ENCODE data around the gene VAC14. TPM values are rescaled to one million over a fixed set of nuclear protein-coding genes. Genes with fewer than 3 reads are reported as not detected.

Gene VAC14
- total RNA-seq, 1 experiment from 2014 or later, result 65.5 TPM

- TF ChIP-seq EZH2 (IDR thresholded peaks at IDR 0.05; ENCODE audit: low read length, unreplicated experiment) (no peak), EZH2phosphoT487 (IDR thresholded peaks at IDR 0.05; ENCODE audit: borderline replicate concordance, low read length) (no peak)
- TF ChIP-seq, protein P1, sequence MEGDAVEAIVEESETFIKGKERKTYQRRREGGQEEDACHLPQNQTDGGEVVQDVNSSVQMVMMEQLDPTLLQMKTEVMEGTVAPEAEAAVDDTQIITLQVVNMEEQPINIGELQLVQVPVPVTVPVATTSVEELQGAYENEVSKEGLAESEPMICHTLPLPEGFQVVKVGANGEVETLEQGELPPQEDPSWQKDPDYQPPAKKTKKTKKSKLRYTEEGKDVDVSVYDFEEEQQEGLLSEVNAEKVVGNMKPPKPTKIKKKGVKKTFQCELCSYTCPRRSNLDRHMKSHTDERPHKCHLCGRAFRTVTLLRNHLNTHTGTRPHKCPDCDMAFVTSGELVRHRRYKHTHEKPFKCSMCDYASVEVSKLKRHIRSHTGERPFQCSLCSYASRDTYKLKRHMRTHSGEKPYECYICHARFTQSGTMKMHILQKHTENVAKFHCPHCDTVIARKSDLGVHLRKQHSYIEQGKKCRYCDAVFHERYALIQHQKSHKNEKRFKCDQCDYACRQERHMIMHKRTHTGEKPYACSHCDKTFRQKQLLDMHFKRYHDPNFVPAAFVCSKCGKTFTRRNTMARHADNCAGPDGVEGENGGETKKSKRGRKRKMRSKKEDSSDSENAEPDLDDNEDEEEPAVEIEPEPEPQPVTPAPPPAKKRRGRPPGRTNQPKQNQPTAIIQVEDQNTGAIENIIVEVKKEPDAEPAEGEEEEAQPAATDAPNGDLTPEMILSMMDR (conservative IDR thresholded peaks at IDR 0.05; ENCODE audit: low read depth, low read length), result no peak
- BruUV-seq (replicated peaks), result no TSS peak
- POLR2A ChIA-PET (ENCODE audit: unreplicated experiment), result no interaction called here
These were observed 72.8 kb downstream of the VAC14 start for GRCh38 chr16:70728150-70728549.

GRCh38 chr16:70726892-70727361, 74.0 kb downstream of the VAC14 start:
- no peak for ATAC-seq
- BruUV-seq (replicated peaks), result no TSS peak
- intact Hi-C loops (cut with micrococcal nuclease), result no loop called here
- Histone ChIP-seq H3K9me3 (ENCODE audit: low read length) (no peaks in the 10 kb centered on the region), H3K27me3 (ENCODE audit: low read length) (no peaks in the 10 kb centered on the region), H3K36me3 (ENCODE audit: low read depth, low read length) (no peaks in the 10 kb centered on the region), H3K4me3 (ENCODE audit: low read length) (no peak overlapping the region), H3F3A (ENCODE audit: low read length, unreplicated experiment) (no peaks in the 10 kb centered on the region), H4K20me1 (ENCODE audit: low read length) (no peaks in the 10 kb centered on the region), H3K9me2 (replicated peaks; ENCODE audit: low read length) (no peaks in the 10 kb centered on the region), H2AFZ (ENCODE audit: low read length) (no peak overlapping the region), H3K4me2 (ENCODE audit: low read length) (no peak overlapping the region), H3K79me2 (ENCODE audit: low read length) (no peaks in the 10 kb centered on the region), H3K27ac (ENCODE audit: low read length) (no peak overlapping the region), H3K4me1 (ENCODE audit: insufficient read depth, low read length) (no peaks in the 10 kb centered on the region), H3K9ac (ENCODE audit: low read length) (no peak overlapping the region)
- no peak for DNase-seq
- ChIA-PET CTCF (no interaction called here), POLR2A (ENCODE audit: unreplicated experiment) (no interaction called here)
- no peak for TF ChIP-seq EZH2phosphoT487 (IDR thresholded peaks at IDR 0.05; ENCODE audit: borderline replicate concordance, low read length)
- no peak for TF ChIP-seq EZH2 (IDR thresholded peaks at IDR 0.05; ENCODE audit: low read length, unreplicated experiment)
- TF ChIP-seq, protein P1 (conservative IDR thresholded peaks at IDR 0.05; ENCODE audit: low read depth, low read length), result no peak

More at GRCh38 chr16:70728150-70728549, 72.8 kb downstream of the VAC14 start:
- H3K4me2 ChIP-seq (ENCODE audit: low read length), result no peak overlapping the region
- intact Hi-C loops (cut with micrococcal nuclease), result no loop called here
- H3F3A ChIP-seq (ENCODE audit: low read length, unreplicated experiment), result no peaks in the 10 kb centered on the region
- H3K79me2 ChIP-seq (ENCODE audit: low read length), result no peaks in the 10 kb centered on the region
- no peak overlapping the region for H3K4me3 ChIP-seq (ENCODE audit: low read length)
- no peaks in the 10 kb centered on the region for H3K9me2 ChIP-seq (replicated peaks; ENCODE audit: low read length)
- H3K36me3 ChIP-seq (ENCODE audit: low read depth, low read length), result no peaks in the 10 kb centered on the region
- no peak overlapping the region for H3K27ac ChIP-seq (ENCODE audit: low read length)
- no peaks in the 10 kb centered on the region for H4K20me1 ChIP-seq (ENCODE audit: low read length)
- H3K27me3 ChIP-seq (ENCODE audit: low read length), result no peaks in the 10 kb centered on the region
- no peak for ATAC-seq
- H3K9ac ChIP-seq (ENCODE audit: low read length), result no peak overlapping the region
- no peak overlapping the region for H2AFZ ChIP-seq (ENCODE audit: low read length)
- no peak for DNase-seq
- no peaks in the 10 kb centered on the region for H3K4me1 ChIP-seq (ENCODE audit: insufficient read depth, low read length)
- CTCF ChIA-PET, result no interaction called here
- H3K9me3 ChIP-seq (ENCODE audit: low read length), result no peaks in the 10 kb centered on the region

DNA sequence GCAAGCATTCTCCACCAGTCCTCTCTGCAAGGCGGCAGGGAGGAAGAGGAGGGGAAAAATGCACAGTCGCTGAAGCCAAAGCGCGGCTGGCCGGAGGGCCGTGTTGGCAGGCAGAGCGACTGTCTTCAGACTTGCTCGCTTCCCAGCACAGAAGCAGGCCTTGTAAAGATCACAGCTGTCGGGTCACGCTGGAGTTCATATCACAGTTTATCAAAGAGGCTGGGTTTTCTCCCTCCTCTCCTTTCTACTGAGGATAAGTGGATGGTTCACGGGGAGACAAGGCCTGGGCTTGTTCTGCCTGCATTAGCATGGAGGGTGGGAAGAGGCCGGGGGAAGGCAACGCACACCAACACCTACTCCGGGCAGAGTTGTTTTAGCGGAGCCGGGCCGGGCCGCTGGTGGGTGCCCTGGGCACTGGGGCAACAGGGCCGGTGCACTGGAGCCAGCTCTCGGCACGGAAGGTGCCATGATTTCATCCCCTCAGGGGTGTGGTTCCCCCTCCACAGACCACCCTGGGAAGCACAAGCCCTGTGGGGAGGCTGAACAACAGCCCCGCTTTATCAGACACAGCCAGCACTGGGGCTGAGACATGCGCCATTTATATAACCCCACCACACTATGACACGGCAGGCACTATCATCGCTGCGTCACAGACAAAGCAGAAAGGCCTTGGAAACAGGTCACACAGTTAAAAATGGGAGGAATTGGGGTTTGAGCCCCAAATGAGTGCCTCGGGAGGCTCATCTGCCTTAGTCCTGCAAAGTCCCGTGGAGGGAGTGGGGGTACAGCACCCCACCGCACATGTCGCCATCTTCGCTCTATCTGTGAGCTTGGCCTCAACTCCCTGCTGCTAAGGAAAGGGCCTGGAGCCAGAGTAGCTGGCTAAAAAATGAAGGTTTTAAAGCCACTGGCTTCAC, 74.8 kb downstream of the VAC14 start:
- no peak for ATAC-seq
- no peak for DNase-seq
- BruUV-seq (replicated peaks), result no TSS peak
- ChIA-PET POLR2A (ENCODE audit: unreplicated experiment) (no interaction called here), CTCF (no interaction called here)
- H3K9me3 ChIP-seq (ENCODE audit: low read length), result no peaks in the 10 kb centered on the region
- H3K4me1 ChIP-seq (ENCODE audit: insufficient read depth, low read length), result no peaks in the 10 kb centered on the region
- H3K27me3 ChIP-seq (ENCODE audit: low read length), result no peaks in the 10 kb centered on the region
- TF ChIP-seq, protein P1 (conservative IDR thresholded peaks at IDR 0.05; ENCODE audit: low read depth, low read length), result no peak
- TF ChIP-seq EZH2phosphoT487 (IDR thresholded peaks at IDR 0.05; ENCODE audit: borderline replicate concordance, low read length) (no peak), EZH2 (IDR thresholded peaks at IDR 0.05; ENCODE audit: low read length, unreplicated experiment) (no peak)
- no peaks in the 10 kb centered on the region for H4K20me1 ChIP-seq (ENCODE audit: low read length)
- no peaks in the 10 kb centered on the region for H3K79me2 ChIP-seq (ENCODE audit: low read length)
- H3K4me3 ChIP-seq (ENCODE audit: low read length), result no peak overlapping the region
- H3F3A ChIP-seq (ENCODE audit: low read length, unreplicated experiment), result no peaks in the 10 kb centered on the region
- intact Hi-C loops (cut with micrococcal nuclease), result no loop called here
- no peak overlapping the region for H3K4me2 ChIP-seq (ENCODE audit: low read length)
- H3K9me2 ChIP-seq (replicated peaks; ENCODE audit: low read length), result no peaks in the 10 kb centered on the region
- no peak overlapping the region for H3K27ac ChIP-seq (ENCODE audit: low read length)
- no peak overlapping the region for H2AFZ ChIP-seq (ENCODE audit: low read length)
- no peaks in the 10 kb centered on the region for H3K36me3 ChIP-seq (ENCODE audit: low read depth, low read length)
- no peak overlapping the region for H3K9ac ChIP-seq (ENCODE audit: low read length)
